Neural crest cell (in vitro differentiated cells): ENCODE data around the gene FBXW7. TPM values are rescaled to one million over a fixed set of nuclear protein-coding genes. Genes with fewer than 3 reads are reported as not detected.

Experiments
- DNase-seq: peaks from one replicate; pipeline ENCODE4 v3.0.0; 2021; ENCODE audit warnings: low read depth, mixed read lengths, low spot score
- H3K27ac Mint-ChIP-seq: one replicate; pipeline ENCODE4 v1.8.0; 2021; ENCODE audit warnings: mild to moderate bottlenecking, mixed read lengths; ENCODE audit not compliant: unreplicated experiment
- H3K27me3 Mint-ChIP-seq: 2 replicates; pipeline ENCODE4 v1.8.0; 2021; ENCODE audit warnings: low read depth, mild to moderate bottlenecking, mixed read lengths
- H3K36me3 Mint-ChIP-seq: 2 replicates; pipeline ENCODE4 v1.8.0; 2021; ENCODE audit warnings: low read depth, mild to moderate bottlenecking, mixed read lengths
- H3K4me1 Mint-ChIP-seq: 2 replicates; pipeline ENCODE4 v1.8.0; 2021; ENCODE audit warnings: mixed read lengths
- H3K4me3 Mint-ChIP-seq: one replicate; pipeline ENCODE4 v1.8.0; 2021; ENCODE audit warnings: mild to moderate bottlenecking, mixed read lengths
- H3K9me3 Mint-ChIP-seq: 2 replicates; pipeline ENCODE4 v1.8.0; 2021; ENCODE audit warnings: mixed read lengths
- CTCF ChIP-seq: fragments of 200-600 bp; sonication (generic); conservative IDR thresholded peaks from 2 replicates; pipeline ENCODE4 v1.5.0; 2021; ENCODE audit warnings: antibody characterized with exemption, mild to moderate bottlenecking
- total RNA-seq: library from RNA; stranded (reverse); gene quantifications from 2 replicates; pipeline ENCODE4 v1.2.1, GENCODE V29; 2021

FBXW7 gene
- total RNA-seq, 1 donor from 2014 or later = 33.4 TPM

- peaks cover 2% of the 10 kb centered on the region for H3K4me1 Mint-ChIP-seq
- no peak overlapping the region for H3K27ac Mint-ChIP-seq
- no peak for TF ChIP-seq CTCF
- H3K9me3 Mint-ChIP-seq = no peaks in the 10 kb centered on the region
- peaks cover 13% of the 10 kb centered on the region for H3K36me3 Mint-ChIP-seq
- no peaks in the 10 kb centered on the region for H3K27me3 Mint-ChIP-seq
- H3K4me3 Mint-ChIP-seq = no peak overlapping the region
- DNase-seq = no peak
Measured at GRCh38 chr4:152327606-152328453, 208.1 kb downstream of the FBXW7 start.

GRCh38 chr4:152325831-152326230, 210.1 kb downstream of the FBXW7 start:
- no peak for TF ChIP-seq CTCF
- Mint-ChIP-seq H3K9me3 (no peaks in the 10 kb centered on the region), H3K27me3 (no peaks in the 10 kb centered on the region), H3K4me1 (peaks cover 5% of the 10 kb centered on the region), H3K27ac (no peak overlapping the region), H3K4me3 (no peak overlapping the region), H3K36me3 (peaks cover 18% of the 10 kb centered on the region)
- no peak for DNase-seq

GRCh38 chr4:152323221-152323620, 212.7 kb downstream of the FBXW7 start:
- H3K4me1 Mint-ChIP-seq = peaks cover 5% of the 10 kb centered on the region

GRCh38 chr4:152322656-152323055, 213.2 kb downstream of the FBXW7 start:
- peaks cover 5% of the 10 kb centered on the region for H3K4me1 Mint-ChIP-seq
- no peak for TF ChIP-seq CTCF
- DNase-seq = no peak
- peaks cover 18% of the 10 kb centered on the region for H3K36me3 Mint-ChIP-seq
- no peaks in the 10 kb centered on the region for H3K9me3 Mint-ChIP-seq
- H3K27me3 Mint-ChIP-seq = no peaks in the 10 kb centered on the region
- H3K27ac Mint-ChIP-seq = no peak overlapping the region
- H3K4me3 Mint-ChIP-seq = no peak overlapping the region

More at GRCh38 chr4:152323221-152323620, 212.7 kb downstream of the FBXW7 start:
- H3K27ac Mint-ChIP-seq = no peak overlapping the region
- H3K4me3 Mint-ChIP-seq = no peak overlapping the region
- no peaks in the 10 kb centered on the region for H3K9me3 Mint-ChIP-seq
- peaks cover 18% of the 10 kb centered on the region for H3K36me3 Mint-ChIP-seq
- no peak for DNase-seq
- TF ChIP-seq CTCF = no peak
- no peaks in the 10 kb centered on the region for H3K27me3 Mint-ChIP-seq

GRCh38 chr4:152321923-152322322, 214.0 kb downstream of the FBXW7 start:
- H3K4me1 Mint-ChIP-seq = peaks cover 5% of the 10 kb centered on the region
- no peak for DNase-seq
- TF ChIP-seq CTCF = no peak
- H3K36me3 Mint-ChIP-seq = peaks cover 15% of the 10 kb centered on the region
- no peak overlapping the region for H3K4me3 Mint-ChIP-seq
- H3K27ac Mint-ChIP-seq = no peak overlapping the region
- H3K27me3 Mint-ChIP-seq = no peaks in the 10 kb centered on the region
- no peaks in the 10 kb centered on the region for H3K9me3 Mint-ChIP-seq
